ENCODE results near the gene LRP6. TPM values are rescaled to one million over a fixed set of nuclear protein-coding genes. Genes with fewer than 3 reads are reported as not detected.

Gene LRP6
- total and polyA plus RNA-seq, 2 of the 13 experiments (the other 11 are each of a cell fraction or from before 2014, with no cell fraction given) = 33.8 to 42.0 TPM

DNA sequence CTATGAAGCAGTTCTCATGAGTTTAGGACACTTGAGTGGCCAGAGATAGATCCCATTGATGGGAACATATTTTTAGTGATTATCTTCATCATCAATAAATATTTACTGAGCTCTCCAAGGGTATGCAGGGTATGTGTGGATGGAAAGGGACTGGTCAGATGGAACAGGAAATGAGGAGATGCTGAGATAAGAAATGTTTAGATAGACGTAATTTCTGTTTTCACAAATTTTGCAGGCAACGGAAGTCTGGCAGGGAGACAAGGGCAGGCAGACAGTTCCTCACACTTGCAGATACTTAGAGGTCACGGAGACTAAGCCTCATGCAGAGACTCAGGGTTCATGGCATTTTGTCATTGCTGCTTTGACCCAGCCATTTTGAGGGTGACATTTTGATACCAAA lies 171.8 kb downstream of the LRP6 start (continued):
- TF ChIP-seq, protein P1, sequence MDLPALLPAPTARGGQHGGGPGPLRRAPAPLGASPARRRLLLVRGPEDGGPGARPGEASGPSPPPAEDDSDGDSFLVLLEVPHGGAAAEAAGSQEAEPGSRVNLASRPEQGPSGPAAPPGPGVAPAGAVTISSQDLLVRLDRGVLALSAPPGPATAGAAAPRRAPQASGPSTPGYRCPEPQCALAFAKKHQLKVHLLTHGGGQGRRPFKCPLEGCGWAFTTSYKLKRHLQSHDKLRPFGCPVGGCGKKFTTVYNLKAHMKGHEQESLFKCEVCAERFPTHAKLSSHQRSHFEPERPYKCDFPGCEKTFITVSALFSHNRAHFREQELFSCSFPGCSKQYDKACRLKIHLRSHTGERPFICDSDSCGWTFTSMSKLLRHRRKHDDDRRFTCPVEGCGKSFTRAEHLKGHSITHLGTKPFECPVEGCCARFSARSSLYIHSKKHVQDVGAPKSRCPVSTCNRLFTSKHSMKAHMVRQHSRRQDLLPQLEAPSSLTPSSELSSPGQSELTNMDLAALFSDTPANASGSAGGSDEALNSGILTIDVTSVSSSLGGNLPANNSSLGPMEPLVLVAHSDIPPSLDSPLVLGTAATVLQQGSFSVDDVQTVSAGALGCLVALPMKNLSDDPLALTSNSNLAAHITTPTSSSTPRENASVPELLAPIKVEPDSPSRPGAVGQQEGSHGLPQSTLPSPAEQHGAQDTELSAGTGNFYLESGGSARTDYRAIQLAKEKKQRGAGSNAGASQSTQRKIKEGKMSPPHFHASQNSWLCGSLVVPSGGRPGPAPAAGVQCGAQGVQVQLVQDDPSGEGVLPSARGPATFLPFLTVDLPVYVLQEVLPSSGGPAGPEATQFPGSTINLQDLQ (CRISPR knock-in tag; IDR thresholded peaks at IDR 0.05) = no peak
- no peak for TF ChIP-seq RFX1 (IDR thresholded peaks at IDR 0.05)
- TF ChIP-seq, protein P2, sequence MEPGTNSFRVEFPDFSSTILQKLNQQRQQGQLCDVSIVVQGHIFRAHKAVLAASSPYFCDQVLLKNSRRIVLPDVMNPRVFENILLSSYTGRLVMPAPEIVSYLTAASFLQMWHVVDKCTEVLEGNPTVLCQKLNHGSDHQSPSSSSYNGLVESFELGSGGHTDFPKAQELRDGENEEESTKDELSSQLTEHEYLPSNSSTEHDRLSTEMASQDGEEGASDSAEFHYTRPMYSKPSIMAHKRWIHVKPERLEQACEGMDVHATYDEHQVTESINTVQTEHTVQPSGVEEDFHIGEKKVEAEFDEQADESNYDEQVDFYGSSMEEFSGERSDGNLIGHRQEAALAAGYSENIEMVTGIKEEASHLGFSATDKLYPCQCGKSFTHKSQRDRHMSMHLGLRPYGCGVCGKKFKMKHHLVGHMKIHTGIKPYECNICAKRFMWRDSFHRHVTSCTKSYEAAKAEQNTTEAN (CRISPR knock-in tag; conservative IDR thresholded peaks at IDR 0.05) = no peak
- TF ChIP-seq, protein P3, sequence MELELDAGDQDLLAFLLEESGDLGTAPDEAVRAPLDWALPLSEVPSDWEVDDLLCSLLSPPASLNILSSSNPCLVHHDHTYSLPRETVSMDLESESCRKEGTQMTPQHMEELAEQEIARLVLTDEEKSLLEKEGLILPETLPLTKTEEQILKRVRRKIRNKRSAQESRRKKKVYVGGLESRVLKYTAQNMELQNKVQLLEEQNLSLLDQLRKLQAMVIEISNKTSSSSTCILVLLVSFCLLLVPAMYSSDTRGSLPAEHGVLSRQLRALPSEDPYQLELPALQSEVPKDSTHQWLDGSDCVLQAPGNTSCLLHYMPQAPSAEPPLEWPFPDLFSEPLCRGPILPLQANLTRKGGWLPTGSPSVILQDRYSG (CRISPR knock-in tag; IDR thresholded peaks at IDR 0.05) = no peak
- TF ChIP-seq TAF1 (CRISPR knock-in tag; IDR thresholded peaks at IDR 0.05) = no peak
- no peak for TF ChIP-seq ZNF274 (CRISPR knock-in tag; IDR thresholded peaks at IDR 0.05)
- TF ChIP-seq GATA4 (IDR thresholded peaks at IDR 0.05; ENCODE audit: borderline replicate concordance, low read depth) = peak; percentile 68; the same call in 1 of the 2 replicates
- no peak for TF ChIP-seq KAT8 (CRISPR knock-in tag; IDR thresholded peaks at IDR 0.05)
- TF ChIP-seq ZNF616 (CRISPR knock-in tag; IDR thresholded peaks at IDR 0.05; ENCODE audit: low read depth) = no peak
- TF ChIP-seq, protein P4, sequence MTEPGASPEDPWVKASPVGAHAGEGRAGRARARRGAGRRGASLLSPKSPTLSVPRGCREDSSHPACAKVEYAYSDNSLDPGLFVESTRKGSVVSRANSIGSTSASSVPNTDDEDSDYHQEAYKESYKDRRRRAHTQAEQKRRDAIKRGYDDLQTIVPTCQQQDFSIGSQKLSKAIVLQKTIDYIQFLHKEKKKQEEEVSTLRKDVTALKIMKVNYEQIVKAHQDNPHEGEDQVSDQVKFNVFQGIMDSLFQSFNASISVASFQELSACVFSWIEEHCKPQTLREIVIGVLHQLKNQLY (CRISPR knock-in tag; IDR thresholded peaks at IDR 0.05) = no peak
- TF ChIP-seq, protein P5, sequence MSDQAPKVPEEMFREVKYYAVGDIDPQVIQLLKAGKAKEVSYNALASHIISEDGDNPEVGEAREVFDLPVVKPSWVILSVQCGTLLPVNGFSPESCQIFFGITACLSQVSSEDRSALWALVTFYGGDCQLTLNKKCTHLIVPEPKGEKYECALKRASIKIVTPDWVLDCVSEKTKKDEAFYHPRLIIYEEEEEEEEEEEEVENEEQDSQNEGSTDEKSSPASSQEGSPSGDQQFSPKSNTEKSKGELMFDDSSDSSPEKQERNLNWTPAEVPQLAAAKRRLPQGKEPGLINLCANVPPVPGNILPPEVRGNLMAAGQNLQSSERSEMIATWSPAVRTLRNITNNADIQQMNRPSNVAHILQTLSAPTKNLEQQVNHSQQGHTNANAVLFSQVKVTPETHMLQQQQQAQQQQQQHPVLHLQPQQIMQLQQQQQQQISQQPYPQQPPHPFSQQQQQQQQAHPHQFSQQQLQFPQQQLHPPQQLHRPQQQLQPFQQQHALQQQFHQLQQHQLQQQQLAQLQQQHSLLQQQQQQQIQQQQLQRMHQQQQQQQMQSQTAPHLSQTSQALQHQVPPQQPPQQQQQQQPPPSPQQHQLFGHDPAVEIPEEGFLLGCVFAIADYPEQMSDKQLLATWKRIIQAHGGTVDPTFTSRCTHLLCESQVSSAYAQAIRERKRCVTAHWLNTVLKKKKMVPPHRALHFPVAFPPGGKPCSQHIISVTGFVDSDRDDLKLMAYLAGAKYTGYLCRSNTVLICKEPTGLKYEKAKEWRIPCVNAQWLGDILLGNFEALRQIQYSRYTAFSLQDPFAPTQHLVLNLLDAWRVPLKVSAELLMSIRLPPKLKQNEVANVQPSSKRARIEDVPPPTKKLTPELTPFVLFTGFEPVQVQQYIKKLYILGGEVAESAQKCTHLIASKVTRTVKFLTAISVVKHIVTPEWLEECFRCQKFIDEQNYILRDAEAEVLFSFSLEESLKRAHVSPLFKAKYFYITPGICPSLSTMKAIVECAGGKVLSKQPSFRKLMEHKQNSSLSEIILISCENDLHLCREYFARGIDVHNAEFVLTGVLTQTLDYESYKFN (CRISPR knock-in tag; conservative IDR thresholded peaks at IDR 0.05) = peak; percentile 41; the same call in 1 of the 2 replicates
- TF ChIP-seq, protein P6, sequence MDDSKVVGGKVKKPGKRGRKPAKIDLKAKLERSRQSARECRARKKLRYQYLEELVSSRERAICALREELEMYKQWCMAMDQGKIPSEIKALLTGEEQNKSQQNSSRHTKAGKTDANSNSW (CRISPR knock-in tag; IDR thresholded peaks at IDR 0.05; ENCODE audit: borderline replicate concordance) = no peak
- TF ChIP-seq SALL2 (CRISPR knock-in tag; IDR thresholded peaks at IDR 0.05) = no peak
- TF ChIP-seq ZNF747 (CRISPR knock-in tag; IDR thresholded peaks at IDR 0.05; ENCODE audit: borderline replicate concordance) = no peak
- TF ChIP-seq ZNF841 (CRISPR knock-in tag; IDR thresholded peaks at IDR 0.05; ENCODE audit: borderline replicate concordance) = no peak
- TF ChIP-seq, protein P7, sequence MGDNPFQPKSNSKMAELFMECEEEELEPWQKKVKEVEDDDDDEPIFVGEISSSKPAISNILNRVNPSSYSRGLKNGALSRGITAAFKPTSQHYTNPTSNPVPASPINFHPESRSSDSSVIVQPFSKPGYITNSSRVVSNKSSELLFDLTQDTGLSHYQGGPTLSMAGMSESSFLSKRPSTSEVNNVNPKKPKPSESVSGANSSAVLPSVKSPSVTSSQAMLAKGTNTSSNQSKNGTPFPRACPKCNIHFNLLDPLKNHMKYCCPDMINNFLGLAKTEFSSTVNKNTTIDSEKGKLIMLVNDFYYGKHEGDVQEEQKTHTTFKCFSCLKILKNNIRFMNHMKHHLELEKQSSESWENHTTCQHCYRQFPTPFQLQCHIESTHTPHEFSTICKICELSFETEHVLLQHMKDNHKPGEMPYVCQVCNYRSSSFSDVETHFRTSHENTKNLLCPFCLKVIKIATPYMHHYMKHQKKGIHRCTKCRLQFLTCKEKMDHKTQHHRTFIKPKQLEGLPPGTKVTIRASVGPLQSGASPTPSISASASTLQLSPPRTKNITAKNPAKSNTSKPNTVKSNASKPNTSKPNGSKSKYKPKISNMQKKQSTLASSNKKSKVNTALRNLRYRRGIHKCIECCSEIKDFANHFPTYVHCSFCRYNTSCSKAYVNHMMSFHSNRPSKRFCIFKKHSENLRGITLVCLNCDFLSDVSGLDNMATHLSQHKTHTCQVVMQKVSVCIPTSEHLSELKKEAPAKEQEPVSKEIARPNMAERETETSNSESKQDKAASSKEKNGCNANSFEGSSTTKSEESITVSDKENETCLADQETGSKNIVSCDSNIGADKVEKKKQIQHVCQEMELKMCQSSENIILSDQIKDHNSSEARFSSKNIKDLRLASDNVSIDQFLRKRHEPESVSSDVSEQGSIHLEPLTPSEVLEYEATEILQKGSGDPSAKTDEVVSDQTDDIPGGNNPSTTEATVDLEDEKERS (CRISPR knock-in tag; IDR thresholded peaks at IDR 0.05) = no peak
- no peak for TF ChIP-seq ZNF780A (CRISPR knock-in tag; IDR thresholded peaks at IDR 0.05)
- TF ChIP-seq PAX8 (CRISPR knock-in tag; IDR thresholded peaks at IDR 0.05; ENCODE audit: borderline replicate concordance) = no peak

Data from HepG2 (cell line).